Measurements from ENCODE around the gene OR10H1.
A peak's percentile ranks its signal among the peaks of the same experiment; 100 is the strongest.
"Not testable (repeated sequence)": the region's sequence is repeated elsewhere in the genome, so short reads cannot be mapped to it uniquely, and the experiment has no call there.

OR10H1 gene, protein sequence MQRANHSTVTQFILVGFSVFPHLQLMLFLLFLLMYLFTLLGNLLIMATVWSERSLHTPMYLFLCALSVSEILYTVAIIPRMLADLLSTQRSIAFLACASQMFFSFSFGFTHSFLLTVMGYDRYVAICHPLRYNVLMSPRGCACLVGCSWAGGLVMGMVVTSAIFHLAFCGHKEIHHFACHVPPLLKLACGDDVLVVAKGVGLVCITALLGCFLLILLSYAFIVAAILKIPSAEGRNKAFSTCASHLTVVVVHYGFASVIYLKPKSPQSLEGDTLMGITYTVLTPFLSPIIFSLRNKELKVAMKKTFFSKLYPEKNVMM

DNA sequence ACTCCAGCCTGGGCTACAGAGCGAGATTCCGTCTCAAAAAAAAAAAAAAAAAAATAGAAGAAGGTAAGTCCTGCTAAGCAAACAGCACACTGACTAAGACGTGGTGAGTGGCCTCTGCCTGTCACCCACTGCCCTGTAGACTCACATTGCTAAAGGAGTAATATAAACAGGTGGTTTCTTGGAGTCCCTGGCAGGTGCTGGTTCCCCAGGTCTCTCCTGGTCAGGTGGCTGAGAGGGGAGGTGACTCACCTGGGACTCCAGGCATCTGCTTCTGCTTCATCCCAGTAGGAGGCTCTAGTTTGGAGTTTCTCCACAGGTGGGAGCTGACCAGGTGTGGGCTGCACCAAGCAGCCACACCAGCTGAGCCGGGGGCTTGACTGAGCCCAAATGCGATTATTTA lies at the start of gene OR10H1:
Gene OR10H1, minus strand, starts transcription at position 359 of the 400 bp plus-strand sequence. CDS start 7,627 bp downstream, outside the sequence.
- DNase-seq (ENCODE audit: low read depth): no peak

DNA sequence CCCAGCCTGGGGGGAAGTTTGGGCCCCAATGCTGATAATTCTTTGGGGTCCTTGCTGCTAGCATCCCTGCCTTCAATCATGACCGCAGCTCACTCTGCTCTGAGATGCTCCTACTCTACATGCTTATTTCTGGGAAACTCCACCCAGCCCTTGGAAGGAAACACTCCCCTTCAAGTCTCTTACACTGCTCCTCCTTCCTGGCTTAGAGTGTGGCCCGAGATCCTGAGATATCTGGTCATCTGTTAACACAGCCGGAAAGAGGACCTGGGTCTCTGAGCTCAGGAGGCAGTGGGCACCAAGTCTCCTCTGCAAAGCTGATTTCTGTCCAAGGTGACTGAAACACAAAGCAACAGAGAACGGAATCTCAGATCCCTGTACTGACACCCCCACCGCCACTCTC lies 49.4 kb upstream of the OR10H1 start:
- DNase-seq (ENCODE audit: low read depth): no peak

DNA sequence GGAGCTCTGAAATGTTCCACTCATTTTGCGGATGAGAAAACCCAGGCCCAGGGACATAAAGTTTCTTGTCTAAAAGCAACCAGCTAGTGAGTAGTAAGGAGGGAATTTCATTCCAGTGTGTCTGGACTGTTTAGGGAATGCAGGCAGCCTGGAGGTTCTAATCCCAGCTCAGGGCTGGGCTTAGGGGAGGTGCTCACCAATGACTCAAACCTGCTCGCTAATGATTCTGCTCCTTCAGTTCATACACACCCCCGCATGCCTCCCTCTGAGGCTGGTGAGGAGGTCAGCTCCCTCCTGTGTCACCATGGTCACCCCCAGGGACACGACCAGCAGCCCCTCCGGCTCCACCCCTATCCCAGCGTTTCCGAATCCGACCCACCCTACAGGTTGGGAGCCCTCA lies 47.8 kb upstream of the OR10H1 start:
- DNase-seq (ENCODE audit: low read depth): no peak

DNA sequence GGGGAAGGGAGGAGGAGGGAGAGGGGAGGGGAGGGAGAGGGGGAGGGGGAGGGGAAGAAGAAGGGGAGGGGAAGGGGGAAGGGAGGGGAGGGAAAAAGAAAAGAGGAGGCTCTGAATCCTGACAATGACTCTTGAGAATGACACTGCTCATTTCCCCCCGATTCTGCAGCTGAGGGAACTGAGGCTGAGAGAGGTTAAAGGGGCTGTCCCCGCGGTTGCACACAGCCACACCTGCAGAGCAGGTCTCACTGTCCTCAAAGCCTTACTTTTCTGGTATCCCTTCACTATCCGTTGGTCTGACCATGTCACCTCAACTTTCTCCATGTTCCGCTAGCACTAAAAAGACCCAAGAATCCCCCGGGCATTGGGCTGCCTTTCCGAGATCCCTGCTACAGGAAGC lies 47.0 kb upstream of the OR10H1 start:
- DNase-seq (ENCODE audit: low read depth): no peak

DNA sequence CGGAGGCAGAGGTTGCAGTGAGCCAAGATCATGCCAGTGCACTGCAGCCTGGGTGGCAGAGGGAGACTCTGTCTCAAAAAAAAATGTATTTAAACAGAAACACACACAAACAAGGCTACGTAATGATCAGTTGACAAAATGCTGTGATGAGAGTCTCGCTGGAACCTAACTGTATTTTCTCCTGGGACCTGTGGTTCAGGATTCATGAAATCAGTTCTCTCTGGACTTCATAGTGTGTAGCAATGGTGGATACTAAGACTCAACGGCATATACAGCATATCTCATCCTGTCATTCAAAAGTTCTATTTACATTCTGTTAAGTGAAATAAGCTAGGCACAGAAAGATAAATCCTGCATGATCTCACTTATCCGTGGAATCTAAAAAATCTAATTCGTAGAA lies 45.1 kb upstream of the OR10H1 start:
- DNase-seq (ENCODE audit: low read depth): no peak

DNA sequence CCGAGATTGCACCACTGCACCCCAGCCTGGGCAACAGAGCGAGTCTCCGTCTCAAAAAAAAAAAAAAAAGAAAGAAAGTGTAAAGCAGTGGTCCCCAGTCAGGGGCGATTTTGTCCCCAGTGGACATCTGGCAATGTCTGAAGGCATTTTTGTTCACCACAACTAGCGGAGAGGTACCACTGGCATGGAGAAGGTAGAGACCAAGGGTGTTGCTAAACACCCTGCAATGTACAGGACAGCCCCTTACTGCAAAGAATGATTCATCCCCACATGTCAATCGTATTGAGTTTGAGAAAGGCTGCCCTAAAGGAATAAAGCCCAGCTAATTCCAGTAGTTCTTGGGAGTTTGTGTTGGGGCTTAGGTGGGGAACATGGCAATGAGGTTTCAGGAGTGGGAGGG lies 43.7 kb upstream of the OR10H1 start:
- no peak for DNase-seq (ENCODE audit: low read depth)

DNA sequence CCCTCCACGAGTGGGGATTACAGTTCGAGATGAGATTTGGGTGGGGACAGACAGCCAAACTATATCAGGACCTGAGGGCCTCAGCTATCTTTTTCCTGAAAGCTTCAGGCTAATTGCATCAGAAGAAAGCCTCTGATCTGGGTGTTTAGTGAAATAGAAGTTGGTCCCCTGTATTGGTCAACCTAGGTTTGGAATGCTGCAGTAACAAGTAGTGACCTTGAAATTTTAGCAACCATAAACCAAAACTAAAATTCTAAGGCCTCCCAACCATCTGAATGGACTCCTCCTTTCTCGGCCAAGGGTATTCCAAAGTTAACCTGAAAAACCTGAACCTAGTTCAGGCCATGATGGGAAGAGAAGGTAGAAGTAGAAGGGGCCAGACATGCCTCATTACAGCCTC lies 34.9 kb upstream of the OR10H1 start:
- DNase-seq (ENCODE audit: low read depth): no peak

DNA sequence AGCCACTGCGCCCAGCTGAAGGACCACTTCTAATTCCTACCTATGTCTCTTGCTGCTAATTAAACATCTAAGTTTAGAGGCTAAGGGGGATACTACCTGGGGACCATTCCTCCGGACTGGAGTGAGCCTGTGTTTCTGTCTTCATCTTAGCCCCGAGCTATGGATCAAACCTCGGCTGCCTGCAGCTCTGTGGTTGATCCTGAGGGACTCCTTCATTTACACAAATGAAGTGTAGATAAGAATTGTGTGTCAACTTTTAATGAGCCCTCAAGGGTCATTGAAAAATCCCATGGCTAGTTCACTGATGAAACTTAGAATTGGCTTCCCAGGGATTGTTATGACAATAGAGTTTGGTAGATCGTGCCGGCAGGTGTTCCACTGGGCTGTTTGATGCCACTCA lies 31.5 kb upstream of the OR10H1 start:
- DNase-seq (ENCODE audit: low read depth): no peak

DNA sequence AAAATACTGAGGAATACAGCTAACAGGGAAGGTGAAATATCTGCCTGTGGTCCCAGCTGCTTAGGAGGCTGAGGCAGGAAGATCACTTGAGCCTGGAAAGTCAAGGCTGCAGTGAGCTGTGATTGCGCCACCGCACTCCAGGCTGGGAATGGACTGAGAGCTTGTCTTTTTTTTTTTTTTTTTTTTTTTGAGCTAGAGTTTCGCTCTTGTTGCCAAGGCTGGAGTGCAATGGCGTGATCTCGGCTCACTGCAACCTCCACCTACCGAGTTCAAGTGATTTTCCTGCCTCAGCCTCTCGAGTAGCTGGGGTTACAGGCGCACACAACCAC lies 28.4 kb upstream of the OR10H1 start:
- not testable (repeated sequence) for DNase-seq (ENCODE audit: low read depth)

DNA sequence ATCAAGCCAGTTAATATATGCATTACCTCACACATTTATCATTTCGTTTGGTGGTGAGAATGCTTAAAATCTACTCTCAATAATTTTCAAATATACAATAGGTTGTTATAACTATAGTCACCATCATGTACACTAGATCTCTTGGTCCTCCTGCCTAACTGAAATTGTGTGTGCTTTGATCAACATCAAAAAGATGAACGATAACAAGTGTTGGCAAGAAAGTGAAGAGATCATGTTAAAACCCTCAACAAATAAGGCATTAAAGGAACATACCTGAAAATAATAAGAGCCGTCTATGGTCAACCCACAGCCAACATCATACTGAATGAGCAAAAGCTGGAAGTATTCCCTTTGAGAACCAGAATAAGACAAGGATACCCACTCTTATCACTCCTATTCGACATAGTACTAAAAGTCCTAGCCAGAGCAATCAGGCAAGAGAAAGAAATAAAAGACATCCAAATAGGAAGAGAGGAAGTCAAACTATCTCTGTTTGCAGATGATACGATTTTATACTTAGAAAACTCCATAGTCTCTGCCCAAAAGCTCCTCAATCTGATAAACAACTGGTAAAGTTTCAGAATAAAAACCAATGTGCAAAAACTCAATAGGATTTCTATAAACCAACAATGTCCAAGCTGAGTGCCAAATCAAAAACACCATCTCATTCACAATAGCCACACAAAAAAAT lies 27.9 kb upstream of the OR10H1 start:
- no peak for DNase-seq (ENCODE audit: low read depth)

DNA sequence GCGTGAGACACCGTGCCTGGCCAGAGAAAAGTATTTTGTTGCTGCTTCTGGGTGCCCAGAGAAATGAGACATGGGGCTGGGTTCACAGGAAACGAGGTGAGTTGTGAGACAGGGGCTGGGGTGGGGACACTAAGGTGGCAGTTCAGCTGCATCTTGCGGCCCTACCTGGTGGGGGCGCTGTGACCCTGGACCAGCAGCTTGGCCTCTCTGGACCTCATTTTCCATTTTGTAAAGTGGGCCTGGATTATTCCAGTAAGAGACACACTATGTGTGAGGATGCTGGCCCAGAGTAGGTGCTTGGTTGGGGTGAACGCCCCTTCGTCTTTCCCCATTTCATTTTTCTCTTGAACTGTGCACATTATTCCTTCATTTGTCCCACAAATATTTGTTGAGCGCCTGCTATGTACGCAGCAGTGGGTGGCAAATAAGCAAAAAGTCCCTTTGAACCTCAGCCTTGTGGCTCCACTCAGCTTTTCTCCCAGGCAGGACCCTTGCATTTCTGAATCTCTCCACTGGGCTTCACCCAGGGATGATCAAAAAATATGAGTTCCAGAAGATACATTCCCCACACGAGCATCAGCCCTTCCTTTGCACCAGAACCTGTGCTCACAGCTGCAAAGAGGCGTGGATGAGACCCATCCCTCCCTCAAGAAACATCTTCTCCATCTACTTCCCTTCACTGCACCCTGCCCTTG lies 26.6 kb upstream of the OR10H1 start:
- DNase-seq (ENCODE audit: low read depth): no peak

DNA sequence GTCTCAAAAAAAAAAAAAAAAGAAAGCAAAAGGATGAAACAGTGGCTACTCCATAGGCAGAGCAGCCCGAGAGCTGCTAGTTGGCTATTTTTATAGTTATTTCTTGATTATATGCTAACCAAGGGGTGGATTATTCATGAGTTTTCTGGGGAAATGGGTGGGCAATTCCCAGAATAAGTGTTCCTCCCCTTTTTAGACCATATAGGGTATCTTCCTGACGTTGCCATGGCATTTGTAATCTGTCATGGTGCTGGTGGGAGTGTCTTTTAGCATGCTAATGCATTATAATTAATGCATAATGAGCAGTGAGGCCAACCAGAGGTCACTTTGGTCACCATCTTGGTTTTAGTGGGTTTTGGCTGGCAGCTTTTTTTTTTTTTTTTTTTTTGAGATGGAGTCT lies 25.4 kb upstream of the OR10H1 start:
- no peak for DNase-seq (ENCODE audit: low read depth)

DNA sequence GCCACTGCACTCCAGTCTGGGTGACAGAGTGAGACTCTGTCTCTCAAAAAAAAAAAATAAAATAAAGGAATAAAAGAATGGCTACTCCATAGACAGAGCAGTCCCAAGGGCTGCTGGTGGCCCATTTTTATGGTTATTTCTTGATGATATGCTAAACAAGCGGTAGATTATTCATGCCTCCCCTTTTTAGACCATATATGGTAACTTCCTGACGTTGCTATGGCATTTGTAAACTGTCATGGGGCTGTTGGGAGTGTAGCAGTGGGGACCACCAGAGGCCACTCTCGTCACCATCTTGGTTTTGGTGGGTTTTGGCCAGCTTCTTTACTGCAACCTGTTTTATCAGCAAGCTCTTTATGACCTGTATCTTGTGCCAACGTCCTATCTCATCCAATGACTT lies 24.4 kb upstream of the OR10H1 start:
- DNase-seq (ENCODE audit: low read depth): not testable (repeated sequence)

DNA sequence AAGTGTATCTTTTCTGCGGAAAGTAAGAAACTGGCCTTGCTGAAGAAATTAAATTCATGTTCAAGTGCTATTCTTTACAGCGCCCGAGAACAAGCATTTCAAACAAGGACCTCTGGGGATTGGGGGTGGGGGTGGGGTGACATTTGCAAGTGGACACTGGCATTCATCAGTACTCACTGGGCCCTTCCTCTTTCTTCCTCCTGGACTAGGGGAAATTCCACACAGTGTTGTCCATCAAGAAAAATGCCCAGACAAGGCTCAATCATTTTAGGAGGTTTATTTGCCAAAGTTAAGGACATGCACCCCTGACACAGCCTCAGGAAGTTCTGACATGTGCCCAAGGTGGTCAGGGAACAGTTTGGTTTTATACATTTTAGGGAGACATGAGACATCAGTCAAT lies 22.9 kb upstream of the OR10H1 start:
- DNase-seq (ENCODE audit: low read depth): no peak

DNA sequence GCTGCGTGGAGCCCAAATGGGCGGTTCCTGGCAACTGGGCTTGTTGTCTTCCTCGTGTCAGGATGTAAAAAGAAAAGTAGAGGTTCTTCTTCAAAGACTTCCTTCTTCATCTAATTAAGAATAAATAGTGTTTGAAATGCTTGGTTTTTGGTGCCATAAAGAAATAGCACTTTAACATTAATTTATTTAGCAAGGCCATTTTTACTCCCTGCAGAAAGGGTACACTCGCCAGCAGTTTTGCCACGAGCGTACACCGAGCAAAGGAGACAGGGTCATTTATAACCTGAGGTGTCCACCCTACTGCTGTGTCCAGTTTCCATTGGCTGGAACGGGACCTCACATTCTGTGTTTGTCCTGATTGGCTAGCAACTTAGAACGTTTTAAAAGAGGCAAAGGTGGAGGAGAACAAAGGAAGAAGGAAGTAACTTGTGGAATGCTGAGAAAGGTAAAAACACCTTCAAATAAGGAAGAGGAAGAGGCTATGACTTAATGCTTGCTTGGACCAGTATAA lies 21.8 kb upstream of the OR10H1 start:
- no peak for DNase-seq (ENCODE audit: low read depth)

DNA sequence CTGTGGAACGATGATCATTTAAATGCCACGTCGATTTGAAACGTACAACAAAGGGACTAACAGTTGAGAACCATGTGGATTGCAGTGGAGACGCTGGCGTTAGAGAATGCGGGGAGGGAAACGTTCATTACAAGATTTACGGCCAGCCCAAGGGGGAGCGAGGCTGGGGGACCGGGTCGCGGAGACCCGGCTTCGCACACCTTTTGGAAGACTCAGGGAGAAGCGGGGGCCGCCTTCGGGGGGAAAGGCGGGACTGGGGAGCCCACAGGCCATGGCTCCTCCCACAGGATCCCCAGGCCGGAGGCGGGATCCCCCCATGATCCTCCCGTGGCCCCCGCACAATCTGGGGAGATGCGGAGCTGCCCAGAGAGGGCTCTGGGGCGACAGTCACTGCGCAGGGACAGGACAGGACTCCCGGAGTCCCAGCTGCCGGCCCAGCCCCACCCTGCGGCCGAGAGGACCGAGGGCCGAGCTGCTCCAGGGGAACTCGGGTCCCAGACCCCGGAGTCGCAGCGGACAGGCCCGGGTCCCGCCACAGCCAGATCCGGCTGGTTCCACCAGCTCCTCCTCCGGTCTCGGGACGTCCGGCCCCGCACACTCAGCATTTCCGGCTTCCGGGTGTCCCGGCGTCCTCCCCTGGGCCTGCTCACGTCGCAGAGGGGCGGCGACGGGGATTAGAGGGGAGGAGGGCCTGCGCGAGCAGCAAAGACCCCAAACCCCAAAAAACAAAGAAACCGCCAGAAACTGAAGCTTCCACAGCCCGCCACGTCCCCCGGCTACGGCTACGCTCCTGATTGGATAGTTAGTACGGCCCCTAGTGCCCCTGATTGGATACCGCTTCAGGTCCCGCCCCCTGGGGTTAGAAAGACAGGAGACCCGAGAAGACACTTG lies 21.1 kb upstream of the OR10H1 start:
- DNase-seq (ENCODE audit: low read depth): peak; percentile 35

DNA sequence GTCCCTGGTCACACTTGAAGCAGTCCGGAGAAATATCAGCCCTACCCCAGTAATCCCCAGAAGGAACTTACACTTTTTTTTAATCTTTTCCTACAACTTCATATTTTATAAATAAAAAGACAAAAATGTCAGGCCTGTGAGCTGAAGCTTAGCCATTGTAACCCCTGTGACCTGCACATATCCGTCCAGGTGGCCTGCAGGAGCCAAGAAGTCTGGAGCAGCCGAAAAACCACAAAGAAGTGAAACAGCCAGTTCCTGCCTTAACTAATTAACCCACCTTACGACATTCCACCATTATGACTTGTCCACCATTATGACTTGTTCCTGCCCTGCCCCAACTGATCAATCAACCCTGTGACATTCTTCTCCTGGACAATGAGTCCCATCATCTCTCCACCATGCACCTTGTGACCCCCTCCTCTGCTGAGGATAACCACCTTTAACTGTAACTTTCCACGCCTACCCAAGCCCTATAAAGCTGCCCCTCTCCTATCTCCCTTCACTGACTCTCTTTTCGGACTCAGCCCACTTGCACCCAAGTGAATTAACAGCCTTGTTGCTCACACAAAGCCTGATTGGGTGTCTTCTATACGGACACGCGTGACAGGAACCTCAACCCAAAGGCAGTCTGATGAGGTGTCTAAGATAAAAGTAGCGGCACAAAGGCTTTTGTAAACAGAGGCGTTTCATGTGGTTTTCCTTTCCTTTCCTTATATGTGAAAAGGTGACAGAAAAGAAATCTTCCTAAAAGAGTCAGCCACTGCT lies 20.3 kb upstream of the OR10H1 start:
- not testable (repeated sequence) for DNase-seq (ENCODE audit: low read depth)

DNA sequence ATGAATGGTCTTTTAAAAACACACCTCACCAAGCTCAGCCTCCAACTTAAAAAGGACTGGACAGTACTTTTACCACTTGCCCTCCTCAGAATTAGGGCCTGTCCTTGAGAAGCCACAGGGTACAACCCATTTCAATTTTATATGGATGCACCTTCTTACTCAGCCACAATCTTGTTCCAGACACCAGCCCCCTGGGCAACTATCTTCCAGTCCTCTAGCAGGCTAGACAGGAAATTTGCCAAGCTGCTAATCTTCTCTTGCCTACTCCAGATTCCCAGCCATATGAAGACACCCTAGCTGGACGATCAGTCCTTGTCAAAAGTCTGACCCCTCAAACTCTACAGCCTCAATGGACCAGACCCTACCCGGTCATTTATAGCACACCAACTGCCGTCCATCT lies 18.8 kb upstream of the OR10H1 start:
- DNase-seq (ENCODE audit: low read depth): not testable (repeated sequence)

DNA sequence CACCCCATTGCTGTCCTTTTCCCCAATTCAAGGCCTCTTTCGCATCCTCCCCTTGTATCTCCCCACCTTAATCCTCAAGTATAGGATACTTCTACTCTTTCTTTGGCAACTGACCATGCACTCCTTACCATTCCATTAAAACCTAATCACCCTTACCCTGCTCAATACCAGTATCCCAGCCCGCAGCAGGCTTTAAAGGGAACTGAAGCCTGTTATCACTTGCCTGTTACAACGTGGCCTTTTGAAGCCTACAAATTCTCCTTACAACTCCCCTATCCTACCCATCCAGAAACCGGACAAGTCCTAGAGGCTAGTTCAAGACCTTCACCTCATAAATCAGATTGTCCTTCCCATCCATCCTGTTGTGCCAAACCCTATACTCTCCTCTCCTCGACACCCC lies 16.2 kb upstream of the OR10H1 start:
- no peak for DNase-seq (ENCODE audit: low read depth)

DNA sequence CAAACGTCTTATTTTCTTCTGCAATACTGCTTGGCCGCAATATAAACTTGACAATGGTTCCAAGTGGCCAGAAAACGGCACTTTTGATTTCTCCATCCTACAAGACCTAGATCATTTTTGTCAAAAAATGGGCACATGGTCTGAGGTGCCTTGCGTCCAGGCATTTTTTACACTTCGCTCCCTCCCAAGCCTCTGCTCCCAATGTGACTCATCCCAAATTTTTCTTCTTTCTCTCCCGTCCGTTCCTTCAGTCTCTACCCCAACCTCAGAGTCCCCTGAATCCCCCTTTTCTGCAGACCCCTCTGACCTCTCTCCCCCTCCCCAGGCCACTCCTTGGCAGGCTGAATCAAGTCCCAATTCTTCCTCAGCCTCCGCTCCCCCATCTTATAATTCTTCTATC lies 14.3 kb upstream of the OR10H1 start:
- no peak for DNase-seq (ENCODE audit: low read depth)

DNA sequence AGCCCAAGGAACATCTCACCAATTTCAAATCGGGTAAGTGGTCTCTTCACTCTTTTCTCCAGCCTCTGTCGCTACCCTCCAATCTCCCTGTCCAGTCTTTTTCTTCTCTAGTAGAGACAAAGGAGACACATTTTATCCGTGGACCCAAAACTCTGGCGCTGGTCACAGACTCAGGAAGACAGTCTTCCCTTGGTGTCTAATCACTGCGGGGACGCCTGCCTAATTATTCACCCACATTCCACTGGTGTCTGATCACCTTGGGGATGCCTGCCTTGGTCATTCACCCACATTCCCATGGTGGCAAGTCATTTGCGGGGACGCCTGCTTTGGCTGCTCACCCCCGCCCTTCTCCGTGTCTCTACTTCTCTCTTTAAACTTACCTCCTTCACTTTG lies 13.8 kb upstream of the OR10H1 start:
- no peak for DNase-seq (ENCODE audit: low read depth)
